GM12873 (cell line): ENCODE results near the gene ASL.

ENCODE experiments used
- CTCF ChIP-seq: IDR thresholded peaks from 2 replicates; pipeline ENCODE4 v1.5.1; 2012; ENCODE audit warnings: low read depth, mild to moderate bottlenecking, moderate library complexity, low read length, control low read depth; ENCODE audit not compliant: insufficient read depth; ENCODE audit errors: missing control alignments

Gene ASL

GRCh38 chr7:66083677-66084076 lies 8.1 kb downstream of the ASL start:
- peak; percentile 15 for TF ChIP-seq CTCF

GRCh38 chr7:66088861-66089838 lies 13.5 kb downstream of the ASL start:
- no peak for TF ChIP-seq CTCF

- TF ChIP-seq CTCF: no peak
Measured at GRCh38 chr7:66092654-66093053, 17.0 kb downstream of the ASL start.

- TF ChIP-seq CTCF: no peak
Measured at GRCh38 chr7:66095010-66095409, 19.4 kb downstream of the ASL start.

GRCh38 chr7:66099232-66099550 lies 23.6 kb downstream of the ASL start:
- no peak for TF ChIP-seq CTCF

- TF ChIP-seq CTCF: no peak
Measured at GRCh38 chr7:66099551-66100407, 24.2 kb downstream of the ASL start.

- no peak for TF ChIP-seq CTCF
Measured at GRCh38 chr7:66100408-66101050, 24.9 kb downstream of the ASL start.
